GM19452 (cell line): ENCODE measurements around the gene NBAS.
"Not testable (repeated sequence)": the region's sequence is repeated elsewhere in the genome, so short reads cannot be mapped to it uniquely, and the experiment has no call there.

ENCODE experiments used
- ATAC-seq: cut with Tn5 transposase; IDR thresholded peaks from one replicate; pipeline ENCODE4 v1.9.1; 2021; ENCODE audit not compliant: unreplicated experiment

Gene NBAS

GRCh38 chr2:15533860-15534480 lies 27.2 kb downstream of the NBAS start:
- ATAC-seq, result no peak

- ATAC-seq, result no peak
Measured at GRCh38 chr2:15532996-15533395, 28.1 kb downstream of the NBAS start.

- ATAC-seq, result no peak
Measured at GRCh38 chr2:15531095-15531854, 29.9 kb downstream of the NBAS start.

- no peak for ATAC-seq
Measured at GRCh38 chr2:15527074-15527739, 33.9 kb downstream of the NBAS start.

- ATAC-seq, result no peak
Measured at GRCh38 chr2:15521641-15522181, 39.4 kb downstream of the NBAS start.

GRCh38 chr2:15520346-15520745 lies 40.8 kb downstream of the NBAS start:
- no peak for ATAC-seq

- not testable (repeated sequence) for ATAC-seq
Measured at GRCh38 chr2:15518759-15519158, 42.4 kb downstream of the NBAS start.

GRCh38 chr2:15517793-15518192 lies 43.3 kb downstream of the NBAS start:
- no peak for ATAC-seq

GRCh38 chr2:15511686-15512085 lies 49.4 kb downstream of the NBAS start:
- ATAC-seq, result no peak

GRCh38 chr2:15510552-15510951 lies 50.6 kb downstream of the NBAS start:
- ATAC-seq, result no peak

- no peak for ATAC-seq
Measured at GRCh38 chr2:15510131-15510530, 51.0 kb downstream of the NBAS start.

- ATAC-seq, result no peak
Measured at GRCh38 chr2:15507697-15508096, 53.4 kb downstream of the NBAS start.

GRCh38 chr2:15507061-15507460 lies 54.1 kb downstream of the NBAS start:
- no peak for ATAC-seq

GRCh38 chr2:15506229-15506819 lies 54.8 kb downstream of the NBAS start:
- no peak for ATAC-seq

GRCh38 chr2:15504882-15505663 lies 56.1 kb downstream of the NBAS start:
- no peak for ATAC-seq

- ATAC-seq, result not testable (repeated sequence)
Measured at GRCh38 chr2:15499251-15499650, 61.9 kb downstream of the NBAS start.

- ATAC-seq, result no peak
Measured at GRCh38 chr2:15498554-15498953, 62.6 kb downstream of the NBAS start.

- ATAC-seq, result no peak
Measured at GRCh38 chr2:15494877-15495276, 66.3 kb downstream of the NBAS start.

- no peak for ATAC-seq
Measured at GRCh38 chr2:15492773-15493325, 68.3 kb downstream of the NBAS start.

- ATAC-seq, result no peak
Measured at GRCh38 chr2:15486770-15487169, 74.4 kb downstream of the NBAS start.
